Measurements from ENCODE around the gene EIF4H. TPM values are rescaled to one million over a fixed set of nuclear protein-coding genes. Genes with fewer than 3 reads are reported as not detected.

The EIF4H gene
- polyA plus RNA-seq, 2 of the 4 experiments (the other 2 are of a cell fraction) = 361 to 364 TPM

- Histone ChIP-seq H3K27ac (no peak overlapping the region), H3K4me1 (peaks cover 3% of the 10 kb centered on the region; the same call in 2 of the 3 replicates), H3K4me2 (no peak overlapping the region), H3K4me3 (no peak overlapping the region), H3K9me3 (no peaks in the 10 kb centered on the region)
- CTCF ChIA-PET = interaction anchor here (0.9 to 28.4 kb wide), 7 partner anchors 8 to 197 kb away, joined by 3 to 684 read pairs (median 7); no protein-coding TSS in a partner anchor
- ATAC-seq (peak in 1 of 2 experiments; percentile 8; a peak in 2 of 6 replicates), FAIRE-seq (no peak), DNase-seq (ENCODE audit: low read depth in 1 of 2, low spot score in 1 of 2) (no peak)
- TF ChIP-seq USF2 (IDR thresholded peaks at IDR 0.05) = no peak
- no peak for TF ChIP-seq ZSCAN20 (CRISPR knock-in tag; IDR thresholded peaks at IDR 0.05)
- no peak for TF ChIP-seq FOSL2 (IDR thresholded peaks at IDR 0.05)
- peak; percentile 33 for TF ChIP-seq FOSL2 (CRISPR knock-in tag; IDR thresholded peaks at IDR 0.05)
- TF ChIP-seq KDM1A (IDR thresholded peaks at IDR 0.05; ENCODE audit: low read depth) = no peak
- no peak for TF ChIP-seq HOXB13 (CRISPR knock-in tag; IDR thresholded peaks at IDR 0.05; ENCODE audit: low read depth)
- WGBS (ENCODE audit: missing lambda C conversion rate) = 75% methylated on average over 19 of the region's 19 CpGs
- POLR2A ChIA-PET = interaction anchor here (1.1 kb wide), 1 partner anchor 10 kb away, joined by 3 read pairs; no protein-coding TSS in a partner anchor
Observed at GRCh38 chr7:74199551-74200355, 25.6 kb downstream of the EIF4H start.

GRCh38 chr7:74202841-74203556 is 28.8 kb downstream of the EIF4H start:
- DNase-seq (ENCODE audit: low read depth in 1 of 2, low spot score in 1 of 2) (peak; percentile 46 to 54), ATAC-seq (peak in 1 of 2 experiments; percentile 42; a peak in 3 of 6 replicates), FAIRE-seq (no peak)
- Histone ChIP-seq H3K4me2 (no peak overlapping the region), H3K27ac (no peak overlapping the region), H3K4me3 (no peak overlapping the region), H3K9me3 (no peaks in the 10 kb centered on the region), H3K4me1 (peaks cover 3% of the 10 kb centered on the region; the same call in 2 of the 3 replicates)
- 59% methylated on average over 12 of the region's 12 CpGs for WGBS (ENCODE audit: missing lambda C conversion rate)
- ChIA-PET CTCF (interaction anchor here (0.6 to 28.4 kb wide), 17 partner anchors 9 to 337 kb away, joined by 3 to 684 read pairs (median 4); partner anchors contain the start of gene LIMK1), POLR2A (no interaction called here)
- peak; percentile 53; the same call in 2 of the 3 replicates for TF ChIP-seq SMC3 (IDR thresholded peaks at IDR 0.05)
- TF ChIP-seq CTCF (IDR thresholded peaks at IDR 0.05) = peak; percentile 45
- TF ChIP-seq RAD21 (conservative IDR thresholded peaks at IDR 0.05 in 1 of 2, IDR thresholded peaks at IDR 0.05 in 1 of 2) = peak; percentile 33 to 52; a peak in 3 of 5 replicates
- no peak for TF ChIP-seq ZFP36 (IDR thresholded peaks at IDR 0.05; ENCODE audit: borderline replicate concordance, partially characterized antibody)

GRCh38 chr7:74203956-74204618 is 29.9 kb downstream of the EIF4H start:
- H3K4me1 ChIP-seq = peaks cover 5% of the 10 kb centered on the region
- no peak overlapping the region for H3K4me2 ChIP-seq
- H3K27ac ChIP-seq = no peak overlapping the region
- ChIA-PET POLR2A (no interaction called here), CTCF (interaction anchor here (0.6 to 28.4 kb wide), 13 partner anchors 11 to 339 kb away, joined by 3 to 684 read pairs (median 10); no protein-coding TSS in a partner anchor)
- H3K4me3 ChIP-seq = no peak overlapping the region
- H3K9me3 ChIP-seq = no peaks in the 10 kb centered on the region
- no peak for ATAC-seq
- FAIRE-seq = no peak
- 97% methylated on average over 1 of the region's 1 CpG for WGBS (ENCODE audit: missing lambda C conversion rate)
- no peak for DNase-seq (ENCODE audit: low read depth in 1 of 2, low spot score in 1 of 2)
- TF ChIP-seq HOXB13 (CRISPR knock-in tag; IDR thresholded peaks at IDR 0.05; ENCODE audit: low read depth) (no peak), RAD21 (conservative IDR thresholded peaks at IDR 0.05 in 1 of 2, IDR thresholded peaks at IDR 0.05 in 1 of 2) (no peak), SREBF2 (IDR thresholded peaks at IDR 0.05) (no peak), ZFP36 (IDR thresholded peaks at IDR 0.05; ENCODE audit: borderline replicate concordance, partially characterized antibody) (no peak), HOXB5 (CRISPR knock-in tag; IDR thresholded peaks at IDR 0.05) (no peak), SMC3 (IDR thresholded peaks at IDR 0.05) (no peak), REST (IDR thresholded peaks at IDR 0.05) (no peak), FOSL2 (IDR thresholded peaks at IDR 0.05) (no peak), FOSL2 (CRISPR knock-in tag; IDR thresholded peaks at IDR 0.05) (no peak), JUNB (IDR thresholded peaks at IDR 0.05) (no peak), USF2 (IDR thresholded peaks at IDR 0.05) (no peak), CBX2 (IDR thresholded peaks at IDR 0.05; ENCODE audit: borderline replicate concordance, low read depth) (no peak), RFX5 (IDR thresholded peaks at IDR 0.05) (no peak), PBX3 (IDR thresholded peaks at IDR 0.05) (no peak), KDM5A (IDR thresholded peaks at IDR 0.05) (no peak), ESRRA (IDR thresholded peaks at IDR 0.05; ENCODE audit: borderline replicate concordance, low read length) (no peak)
